Stimulated activated CD4-positive, alpha-beta T cell treated with anti-CD3 and anti-CD28 coated beads, Interleukin-4, amount 100 ng/mL, for 4 hours (primary cell): ENCODE results near the gene ASF1A.

Experiments
- DNase-seq, 2 experiments: peaks; one replicate each; pipeline ENCODE4 v3.0.0-alpha.2; 2020

ASF1A gene

DNA sequence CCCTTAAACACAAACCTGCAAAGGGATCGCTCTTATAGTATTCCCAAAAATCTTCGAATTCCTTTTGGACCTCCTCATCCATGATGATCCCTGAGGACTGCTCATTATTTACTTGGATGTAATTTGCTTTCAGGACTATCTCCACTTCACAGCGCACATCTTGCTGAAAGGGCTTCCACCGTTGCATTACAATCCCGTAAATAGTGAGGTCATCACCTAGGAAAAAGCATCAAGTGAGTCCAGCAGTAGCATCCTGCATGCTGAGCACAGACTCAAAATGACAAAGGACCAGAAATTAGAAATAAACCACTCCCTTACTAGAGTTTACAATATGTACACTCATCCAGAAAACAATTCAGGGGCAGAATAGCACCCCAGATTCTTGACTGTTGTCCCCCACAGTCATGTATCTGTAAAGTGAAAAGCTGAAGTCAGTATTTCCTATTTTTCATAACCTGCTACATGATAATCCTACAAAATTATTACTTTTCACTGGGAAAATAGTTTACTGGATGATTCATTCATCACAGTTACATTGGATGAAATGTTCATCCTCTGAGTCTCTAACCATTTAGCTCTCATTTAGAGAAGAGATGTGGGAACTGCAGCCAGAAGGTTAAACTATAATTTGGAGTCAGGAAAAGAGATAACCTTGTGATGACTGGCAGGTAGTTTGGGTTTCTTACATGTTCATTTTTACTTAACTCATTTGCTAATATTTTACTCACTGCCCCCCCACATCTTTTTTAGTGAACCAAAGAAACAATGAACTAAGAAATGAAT, 23.8 kb downstream of the ASF1A start:
- no peak for DNase-seq

GRCh38 chr6:118918329-118918725, 24.4 kb downstream of the ASF1A start:
- DNase-seq: no peak

- no peak for DNase-seq
Observed at GRCh38 chr6:118921084-118921483, 27.1 kb downstream of the ASF1A start.

- no peak for DNase-seq
Observed at GRCh38 chr6:118923035-118923434, 29.1 kb downstream of the ASF1A start.

DNA sequence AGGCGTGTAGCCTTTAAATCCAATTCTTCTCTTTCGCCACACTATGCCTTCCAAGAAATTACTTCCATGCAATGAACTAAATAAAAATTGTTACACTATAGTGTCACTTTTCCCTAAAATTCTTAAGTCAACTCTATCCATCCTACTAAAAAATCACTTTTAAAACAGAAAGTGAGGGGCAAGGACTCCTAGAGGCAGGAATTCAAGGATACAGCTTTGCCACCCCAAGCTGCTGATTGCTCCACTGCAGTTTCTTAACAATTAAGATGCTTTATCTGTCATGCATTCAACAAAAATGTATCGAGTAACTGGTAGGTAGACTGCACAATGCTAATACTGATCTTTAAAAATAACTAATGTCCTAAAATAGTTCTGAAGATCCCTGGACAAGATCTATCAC, 36.7 kb downstream of the ASF1A start:
- no peak for DNase-seq

GRCh38 chr6:118931436-118931835, 37.5 kb downstream of the ASF1A start:
- no peak for DNase-seq

GRCh38 chr6:118932421-118932820, 38.5 kb downstream of the ASF1A start:
- DNase-seq: no peak

GRCh38 chr6:118933855-118934460, 40.0 kb downstream of the ASF1A start:
- DNase-seq: no peak

DNA sequence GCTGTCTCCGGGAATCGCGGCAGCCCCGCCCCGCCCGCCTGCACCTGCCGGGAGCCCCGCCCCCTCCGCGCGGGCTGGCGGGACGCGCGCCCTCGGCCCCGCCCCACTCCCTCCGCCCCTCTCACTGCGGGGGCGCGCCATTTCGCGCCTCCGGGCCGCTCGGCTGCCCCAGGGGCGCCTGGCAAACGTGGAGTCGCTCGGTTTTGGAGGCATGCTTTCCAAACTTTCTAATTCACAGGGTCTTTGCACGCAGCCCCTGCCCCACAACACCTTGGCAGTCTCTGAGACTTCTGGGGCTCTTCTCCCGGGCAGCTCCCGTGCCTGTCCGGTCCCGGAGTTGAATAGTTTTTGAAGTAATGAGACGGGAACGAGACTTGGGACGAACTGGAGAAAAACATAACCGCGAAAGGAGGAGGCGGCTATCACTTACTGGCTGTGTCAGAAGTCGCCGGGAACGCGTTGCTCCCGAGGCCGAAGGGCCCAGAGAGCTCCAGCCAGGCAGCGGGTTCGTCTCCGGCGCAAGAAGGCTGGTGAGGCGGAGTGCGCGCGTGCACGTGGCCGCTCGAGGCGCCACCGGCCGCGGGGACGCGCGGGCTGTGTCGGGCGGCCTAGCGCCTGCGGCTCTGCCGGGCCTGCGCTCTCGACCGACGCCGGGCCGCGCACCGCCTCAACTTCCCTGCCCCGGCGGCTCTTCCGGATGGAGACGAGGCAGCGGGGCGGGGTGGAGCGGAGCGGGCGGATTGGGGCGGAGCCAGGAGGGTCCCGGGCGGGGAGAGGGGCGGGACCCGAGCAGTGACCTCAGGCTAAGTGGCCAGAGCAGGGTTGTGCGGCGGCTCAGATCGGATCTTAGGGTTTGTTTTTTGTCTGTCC, 40.7 kb downstream of the ASF1A start, which contains the start of gene MCM9:
Gene MCM9, minus strand, starts transcription at position 699 of the 870 bp plus-strand sequence. CDS start 3,436 bp downstream, outside the sequence.
- peak; percentile 84 to 88 for DNase-seq

DNA sequence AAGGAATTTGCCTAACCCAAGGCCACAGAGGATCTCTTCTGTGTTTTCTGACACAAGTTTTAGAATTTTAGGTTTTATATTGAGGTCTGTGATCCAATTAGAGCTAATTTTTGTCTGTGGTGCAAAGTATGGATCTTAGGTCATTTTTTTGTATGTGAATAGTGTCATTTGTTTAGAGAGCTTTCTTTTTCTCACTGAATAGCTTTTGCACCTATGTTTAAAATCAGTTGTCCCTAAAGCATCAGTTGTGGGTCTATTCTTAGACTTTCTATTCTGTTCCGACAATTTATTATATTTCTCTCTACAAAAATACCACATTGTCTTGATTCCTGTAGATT, 41.3 kb downstream of the ASF1A start:
- no peak for DNase-seq

- DNase-seq: no peak
Observed at GRCh38 chr6:118935978-118936703, 42.2 kb downstream of the ASF1A start.

DNA sequence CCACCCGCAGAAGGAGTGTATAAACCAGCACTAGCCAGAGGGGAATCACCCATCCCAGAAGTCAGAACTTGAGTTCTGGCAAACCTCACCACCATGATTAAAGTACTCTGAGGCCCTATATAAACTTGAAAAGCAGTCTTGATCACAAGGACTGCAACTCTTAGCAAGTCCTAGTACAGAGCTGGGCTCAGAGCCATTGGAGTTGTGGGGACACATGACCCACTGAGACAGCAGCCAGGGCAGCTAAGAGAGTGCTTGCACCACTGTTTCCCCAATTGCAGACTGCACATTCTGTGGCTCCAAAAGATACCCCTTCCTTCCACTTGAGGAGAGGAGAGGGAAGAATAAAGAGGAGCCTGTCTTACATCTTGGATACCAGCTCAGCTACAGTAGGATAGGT, 45.7 kb downstream of the ASF1A start:
- DNase-seq: no peak

DNA sequence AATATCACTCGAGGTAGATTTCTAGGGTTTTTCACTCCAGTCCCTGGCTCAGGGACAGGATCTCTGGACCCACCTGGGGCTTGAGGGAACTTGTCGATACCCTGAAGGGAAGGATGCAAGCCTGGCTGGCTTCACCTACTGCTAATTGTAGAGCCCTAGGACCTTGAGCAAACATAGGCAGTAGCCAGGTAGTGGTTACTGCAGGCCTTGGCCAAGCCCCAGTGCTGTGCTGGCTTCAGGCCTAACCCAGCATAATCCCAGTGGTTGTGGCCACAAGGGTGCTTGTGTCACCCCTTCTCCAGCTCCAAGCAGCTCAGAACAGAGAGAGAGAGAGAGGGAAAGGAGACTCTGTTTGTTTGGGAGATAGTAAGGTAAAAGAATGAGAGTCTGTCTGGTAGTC, 46.8 kb downstream of the ASF1A start:
- no peak for DNase-seq

DNA sequence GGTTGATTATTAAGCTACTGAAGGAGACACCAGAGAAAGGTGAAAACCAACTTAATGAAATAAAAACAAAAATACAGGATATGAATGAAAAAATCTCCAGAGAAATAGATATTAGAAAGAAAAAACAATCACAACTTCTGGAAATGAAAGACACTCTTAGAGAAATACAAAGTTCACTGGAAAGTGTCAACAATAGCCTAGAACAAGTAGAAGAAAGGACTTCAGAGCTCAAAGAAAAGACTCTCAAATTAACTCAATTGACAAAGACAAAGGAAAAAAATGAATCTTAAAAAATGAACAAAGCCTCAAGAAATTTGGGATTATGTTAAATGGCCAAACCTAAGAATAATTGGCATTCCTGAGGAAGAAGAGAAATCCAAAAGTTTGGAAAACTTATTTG, 51.3 kb downstream of the ASF1A start:
- no peak for DNase-seq

DNA sequence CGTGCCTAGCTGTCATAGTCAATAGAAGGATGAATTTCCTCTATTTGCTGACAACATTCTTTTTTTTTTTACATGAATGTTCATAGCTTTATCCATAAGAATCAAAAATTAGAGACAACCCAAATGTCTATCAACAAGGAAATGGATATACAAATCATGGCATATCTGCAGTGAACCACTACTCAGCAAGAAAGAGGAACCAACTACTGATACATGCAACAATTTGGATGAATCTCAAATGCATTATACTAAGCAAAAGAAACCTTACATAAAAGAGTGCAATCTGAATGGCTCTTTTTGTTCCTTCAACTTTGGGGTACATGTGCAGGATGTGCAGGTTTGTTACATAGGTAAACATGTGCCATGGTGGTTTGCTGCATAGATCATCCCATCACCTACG, 58.7 kb downstream of the ASF1A start:
- no peak for DNase-seq

- no peak for DNase-seq
Observed at GRCh38 chr6:118953391-118953790, 59.4 kb downstream of the ASF1A start.
